Dedifferentiated amniotic fluid mesenchymal stem cell (primary cell): ENCODE results near the gene PAIP2B.
"Not testable (repeated sequence)": the region's sequence is repeated elsewhere in the genome, so short reads cannot be mapped to it uniquely, and the experiment has no call there.

Experiments
- DNase-seq: peaks from one replicate; pipeline ENCODE4 v3.0.0-alpha.2; 2016; ENCODE audit errors: extremely low spot score

PAIP2B gene

GRCh38 chr2:71226965-71227560, at the start of gene PAIP2B:
Gene PAIP2B (minus strand): TSS chr2:71227103. CDS start chr2:71202589, 24,514 bp downstream.
- DNase-seq, result peak; percentile 97

DNA sequence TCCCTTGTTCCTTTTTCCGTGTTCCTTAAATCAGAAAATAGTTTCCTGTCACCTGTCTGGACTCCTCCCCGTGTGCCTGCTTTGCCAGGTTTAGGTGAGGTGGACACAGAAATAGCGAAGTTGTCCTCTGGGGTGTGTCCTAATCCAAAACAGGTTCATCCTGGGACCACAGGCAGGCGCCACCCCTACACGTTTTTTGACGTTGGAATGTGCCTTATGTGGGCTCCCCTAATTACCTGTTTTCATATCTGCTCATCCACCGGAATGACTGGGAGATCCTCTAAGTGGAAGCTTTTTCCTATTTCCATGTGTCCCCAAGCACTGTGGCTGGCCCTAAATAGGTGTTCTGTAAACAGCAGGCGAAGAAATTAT, 49.0 kb upstream of the PAIP2B start:
- no peak for DNase-seq

DNA sequence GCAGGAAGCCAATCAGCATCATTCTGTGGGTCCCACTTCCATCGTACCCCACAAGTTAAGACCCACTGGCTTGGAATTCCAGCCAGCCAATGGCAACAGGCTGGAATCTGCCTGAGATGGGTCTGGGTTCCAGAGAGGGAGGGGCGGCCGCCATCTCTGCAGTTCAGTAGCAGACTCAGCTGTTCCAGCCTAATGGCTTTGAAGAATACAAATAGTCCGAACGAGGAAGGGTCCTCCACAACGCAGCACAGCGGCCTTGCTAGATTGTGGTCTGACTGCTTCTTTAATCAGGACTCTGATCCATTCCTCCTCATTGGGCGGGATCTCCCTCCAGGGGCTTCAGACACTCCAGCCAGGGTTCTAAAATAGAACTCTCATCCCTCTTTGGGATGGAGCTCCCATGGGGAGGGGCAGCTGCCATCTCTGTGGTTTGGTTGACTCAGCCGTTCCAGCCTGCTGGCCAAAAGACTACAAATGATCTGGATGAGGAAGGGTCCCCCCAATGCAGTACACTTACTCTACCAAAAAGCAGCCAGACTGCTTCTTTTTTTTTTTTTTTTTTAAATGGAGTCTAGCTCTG, 42.7 kb upstream of the PAIP2B start:
- DNase-seq, result no peak

GRCh38 chr2:71263386-71263785, 36.5 kb upstream of the PAIP2B start:
- DNase-seq, result no peak

GRCh38 chr2:71261534-71261933, 34.6 kb upstream of the PAIP2B start:
- no peak for DNase-seq

DNA sequence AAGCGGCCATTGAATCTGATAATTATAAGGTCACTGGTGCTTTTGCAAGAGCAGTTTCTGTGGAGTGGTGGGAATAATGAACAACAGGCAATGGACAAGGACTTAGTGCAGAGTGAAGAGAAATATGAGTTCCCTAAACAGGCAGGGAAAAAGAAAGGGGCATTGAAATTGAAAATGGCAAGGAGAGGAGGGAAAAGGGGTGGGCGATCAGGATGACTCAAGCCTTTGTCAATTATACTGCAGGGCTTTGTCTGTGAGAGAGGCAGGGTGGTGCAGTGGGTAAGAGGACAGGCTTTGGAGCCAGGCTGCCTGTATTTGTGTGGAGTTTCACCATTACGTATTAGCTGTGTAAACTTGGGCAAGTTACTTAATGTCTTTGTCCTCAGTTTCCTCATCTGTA, 29.5 kb upstream of the PAIP2B start:
- no peak for DNase-seq

DNA sequence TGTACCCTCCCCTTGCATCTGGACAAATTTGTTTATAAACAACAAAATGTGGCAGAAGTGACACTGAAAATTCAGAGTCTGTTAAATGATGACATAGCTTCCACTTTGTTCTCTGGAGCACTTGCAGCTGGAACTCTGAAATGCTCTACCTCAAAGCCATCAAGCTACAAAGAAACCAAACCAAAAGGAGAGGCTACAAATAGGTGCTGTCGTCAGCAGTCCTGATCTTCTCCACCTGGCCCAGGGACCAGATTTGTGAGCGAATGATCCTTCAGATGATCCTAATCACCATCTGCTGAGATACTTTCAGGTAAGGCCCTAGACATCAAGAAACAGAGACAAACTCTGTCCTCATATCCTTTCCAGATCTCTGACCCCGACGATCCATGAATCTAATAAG, 27.9 kb upstream of the PAIP2B start:
- DNase-seq, result no peak

- no peak for DNase-seq
Measured at GRCh38 chr2:71254078-71254477, 27.2 kb upstream of the PAIP2B start.

DNA sequence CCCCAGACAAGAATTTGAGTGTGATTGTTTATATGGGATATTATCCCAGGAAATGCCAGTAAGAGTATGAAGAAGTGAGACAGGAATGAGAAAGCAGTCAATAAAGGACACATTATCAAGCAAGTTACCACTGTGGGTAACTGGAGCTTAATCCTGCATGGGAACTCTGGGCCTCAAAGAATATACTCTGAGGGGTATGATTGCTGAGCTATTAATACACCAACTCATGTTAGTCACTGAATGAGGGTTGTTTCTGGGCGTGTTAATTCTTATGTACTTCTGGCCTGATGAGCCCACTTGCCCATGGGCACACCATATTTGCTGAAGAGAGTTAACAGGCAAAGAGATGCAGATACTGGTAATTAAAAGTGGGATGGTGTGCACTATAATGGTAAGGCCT, 26.6 kb upstream of the PAIP2B start:
- no peak for DNase-seq

GRCh38 chr2:71252862-71253261, 26.0 kb upstream of the PAIP2B start:
- no peak for DNase-seq

DNA sequence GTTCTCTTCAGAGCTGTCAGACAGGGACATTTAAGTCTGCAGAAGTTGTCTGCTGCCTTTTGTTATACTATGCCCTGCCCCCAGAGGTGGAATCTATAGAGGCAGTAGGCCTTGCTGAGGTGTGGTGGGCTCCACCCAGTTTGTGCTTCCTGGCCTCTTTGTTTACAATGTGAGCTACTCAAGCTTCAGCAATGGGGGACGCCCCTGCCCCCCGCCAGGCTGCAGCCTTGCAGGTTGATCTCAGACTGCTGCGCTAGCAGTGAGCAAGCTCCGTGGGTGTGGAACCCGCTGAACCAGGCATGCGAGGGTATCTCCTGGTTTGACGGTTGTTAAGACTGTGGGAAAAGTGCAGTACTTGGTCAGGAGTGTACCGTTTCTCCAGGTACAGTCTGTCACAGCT, 24.0 kb upstream of the PAIP2B start:
- DNase-seq, result no peak

DNA sequence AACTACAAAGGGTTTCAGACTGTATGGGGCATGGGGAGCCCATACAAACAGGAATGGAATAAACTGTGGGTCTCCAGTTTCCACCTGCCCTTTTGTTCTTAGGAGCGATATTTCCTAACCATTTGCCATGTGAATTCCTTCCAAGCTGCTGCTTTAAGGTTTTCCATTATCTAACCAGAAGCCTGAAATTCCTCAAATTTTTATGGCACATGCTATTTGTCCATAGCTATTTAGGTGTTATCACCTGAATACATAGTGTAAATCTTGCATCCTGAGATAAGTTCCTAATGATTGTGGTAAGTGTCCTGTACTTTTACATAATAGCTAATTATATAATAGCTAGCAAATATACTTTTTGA, 17.4 kb upstream of the PAIP2B start:
- DNase-seq, result no peak

GRCh38 chr2:71243634-71244301, 16.9 kb upstream of the PAIP2B start:
- no peak for DNase-seq

DNA sequence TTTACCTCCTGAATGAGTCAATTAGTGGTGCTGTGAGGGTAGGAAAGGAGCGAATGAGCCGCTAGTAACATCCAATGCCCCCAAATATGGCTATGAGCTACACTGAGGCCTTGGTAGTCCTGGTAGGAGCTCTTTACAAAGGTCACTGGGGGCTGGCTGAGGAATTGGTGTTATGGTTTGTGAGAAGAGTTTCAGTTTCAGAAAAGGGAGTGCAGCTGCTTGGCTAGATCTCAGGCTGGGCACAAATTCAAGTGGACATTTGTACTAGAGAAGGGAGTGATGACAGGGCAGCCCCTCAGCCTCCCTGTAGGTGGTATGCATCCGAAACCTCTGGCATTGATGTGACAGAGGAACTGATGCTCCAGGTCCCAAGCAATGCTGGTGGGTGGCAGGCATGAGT, 13.9 kb upstream of the PAIP2B start:
- no peak for DNase-seq

- DNase-seq, result no peak
Measured at GRCh38 chr2:71238089-71238488, 11.2 kb upstream of the PAIP2B start.

DNA sequence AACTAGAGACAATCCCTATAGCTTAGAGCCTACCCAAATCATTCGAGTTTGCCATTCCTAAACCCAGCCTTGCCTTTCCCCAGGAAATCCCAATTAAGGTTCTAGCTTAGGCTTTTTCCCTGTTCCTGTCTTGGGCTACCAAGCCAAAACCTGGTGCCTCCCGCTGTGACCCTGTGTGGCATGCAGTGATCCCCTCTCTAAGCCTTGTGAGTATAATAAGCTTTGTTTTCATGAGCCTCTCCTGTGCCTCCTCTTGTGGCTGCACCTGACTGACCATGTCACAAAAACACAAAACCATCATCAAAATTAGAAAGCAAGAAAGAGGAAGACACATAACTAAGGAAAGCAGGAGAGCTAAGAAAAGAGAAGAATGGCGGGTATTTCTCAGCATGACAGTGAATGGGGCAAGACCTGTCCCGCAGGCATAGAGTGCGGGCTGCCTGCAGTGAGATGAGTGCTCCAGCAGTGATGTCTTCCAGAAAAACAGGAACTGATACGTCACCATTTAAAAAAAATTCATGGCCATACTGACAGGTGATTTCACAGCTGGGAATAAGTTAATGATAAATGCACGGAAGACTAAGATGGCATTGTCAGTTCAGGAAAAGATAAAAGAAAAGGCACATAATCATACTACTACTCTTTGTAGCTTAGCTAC, 9.2 kb upstream of the PAIP2B start:
- DNase-seq, result no peak

DNA sequence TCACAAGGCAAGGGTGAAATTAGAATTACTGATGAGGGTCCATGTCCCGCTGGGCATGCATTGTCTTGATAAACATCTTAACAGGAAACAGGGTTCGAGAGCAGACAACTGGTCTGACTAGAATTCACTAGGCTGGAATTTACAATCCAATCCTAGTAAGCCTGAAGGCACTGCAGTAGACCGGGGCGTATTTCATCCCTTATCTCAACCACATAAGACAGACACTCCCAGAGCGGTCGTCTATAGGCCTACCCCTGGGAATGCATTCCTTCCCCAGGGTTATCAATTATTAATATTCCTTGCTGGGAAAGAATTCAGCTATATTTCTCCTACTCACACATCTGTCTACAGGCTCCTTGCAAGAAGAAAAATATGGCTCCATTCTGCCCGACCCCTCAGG, 6.2 kb upstream of the PAIP2B start:
- not testable (repeated sequence) for DNase-seq

DNA sequence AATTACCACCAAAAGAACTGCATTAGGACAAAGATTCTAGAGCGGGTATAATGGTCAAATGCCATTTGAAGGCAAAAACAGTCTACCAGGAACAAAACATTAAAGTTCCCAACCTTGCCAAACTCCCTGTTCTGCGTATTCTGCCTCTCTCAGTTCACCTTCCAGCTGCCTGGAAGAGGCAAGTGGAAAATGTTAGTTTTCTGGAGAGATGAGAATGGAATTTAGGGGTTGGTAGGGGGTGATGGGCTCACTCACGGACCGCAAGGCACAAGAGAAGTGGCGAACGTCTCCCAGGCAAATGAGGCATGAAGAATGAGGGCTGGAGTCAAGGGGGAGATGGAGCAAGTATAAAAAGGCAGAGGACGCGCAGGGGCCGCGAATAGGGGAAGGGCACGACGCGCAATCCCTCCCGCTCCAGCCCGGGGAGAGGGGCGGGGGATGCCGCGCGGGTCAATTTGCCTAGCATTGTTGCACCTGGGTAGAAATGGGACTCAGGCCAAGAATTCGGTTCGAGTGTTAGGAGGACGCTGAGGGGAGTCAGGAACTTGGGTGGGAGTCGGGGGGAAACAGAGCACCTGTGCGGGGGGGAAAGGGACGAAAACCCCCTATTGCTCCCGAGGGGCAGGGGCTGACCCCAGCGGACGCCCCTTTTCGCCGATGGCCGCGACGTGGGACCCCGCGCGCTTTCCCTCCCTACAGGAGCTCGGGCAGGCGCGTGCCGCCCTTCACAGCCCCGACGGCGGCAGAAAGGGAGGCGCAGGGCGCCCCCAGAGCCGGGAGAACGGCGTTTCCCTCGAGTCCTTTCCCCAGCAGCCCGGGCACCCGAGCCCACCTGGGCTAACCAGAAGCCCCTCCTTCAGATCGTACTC, 573 bp downstream of the PAIP2B start:
- DNase-seq, result no peak

GRCh38 chr2:71224935-71225334, 2.0 kb downstream of the PAIP2B start:
- no peak for DNase-seq

DNA sequence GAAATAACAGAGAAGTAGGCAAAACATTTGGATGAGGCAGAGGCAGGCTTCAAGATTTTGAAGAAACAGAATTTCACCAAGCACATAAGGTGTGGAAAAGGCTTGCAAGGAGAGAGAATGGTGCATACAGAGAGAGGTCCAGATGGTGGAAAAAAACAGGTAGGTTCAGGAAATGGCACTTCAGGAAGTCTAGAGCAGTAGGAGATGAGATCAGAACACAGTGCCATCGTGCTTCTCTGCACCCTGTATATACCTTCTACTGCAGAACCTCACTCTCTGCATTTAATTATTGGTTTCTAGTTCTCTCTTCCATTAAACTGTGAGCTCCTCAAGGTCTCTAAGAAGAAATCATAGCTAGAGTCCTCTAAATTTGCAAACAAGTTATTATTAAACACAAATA, 2.4 kb downstream of the PAIP2B start:
- no peak for DNase-seq

- DNase-seq, result no peak
Measured at GRCh38 chr2:71223767-71224333, 3.1 kb downstream of the PAIP2B start.

GRCh38 chr2:71220743-71221142, 6.2 kb downstream of the PAIP2B start:
- no peak for DNase-seq
